Esophagus (tissue), 2 donors: ENCODE measurements around the gene TSPY9. TPM values are rescaled to one million over a fixed set of nuclear protein-coding genes. Genes with fewer than 3 reads are reported as not detected.
"Not testable (repeated sequence)": the region's sequence is repeated elsewhere in the genome, so short reads cannot be mapped to it uniquely, and the experiment has no call there.

Experiments used
- H3K27ac ChIP-seq, 2 donors: one replicate each; pipeline ENCODE4 v1.5.1; 2013; ENCODE audit warnings: low read depth in 2 of 2, mild to moderate bottlenecking in 2 of 2, inconsistent platforms in 1 of 2, low read length in 1 of 2, moderate library complexity in 1 of 2
- H3K27me3 ChIP-seq, 2 donors: one replicate each; pipeline ENCODE4 v1.6.1; 2013; ENCODE audit warnings: low read length in 2 of 2, control low read depth in 1 of 2, mild to moderate bottlenecking in 1 of 2; ENCODE audit not compliant: insufficient read depth in 2 of 2, control insufficient read depth in 1 of 2
- H3K36me3 ChIP-seq, 2 donors: one replicate each; pipeline ENCODE4 v1.6.1; 2013; ENCODE audit warnings: low read length in 1 of 2; ENCODE audit not compliant: control insufficient read depth in 2 of 2, insufficient read depth in 2 of 2
- H3K4me1 ChIP-seq, 2 donors: one replicate each; pipeline ENCODE4 v1.6.1; 2013; ENCODE audit warnings: low read length in 1 of 2; ENCODE audit not compliant: control insufficient read depth in 2 of 2, insufficient read depth in 2 of 2
- H3K4me3 ChIP-seq, 2 donors: one replicate each; pipeline ENCODE4 v1.5.1; 2013; ENCODE audit warnings: low read length in 2 of 2, mild to moderate bottlenecking in 2 of 2, low read depth in 1 of 2, moderate library complexity in 1 of 2
- H3K9me3 ChIP-seq, 2 donors: one replicate each; pipeline ENCODE4 v1.6.1; 2013; ENCODE audit warnings: mild to moderate bottlenecking in 2 of 2, low read depth in 1 of 2, low read length in 1 of 2, moderate library complexity in 1 of 2; ENCODE audit not compliant: control insufficient read depth in 2 of 2, insufficient read depth in 1 of 2
- WGBS, 2 donors: extraction: QIAGEN DNeasy Blood & Tissue Kit; methylation state at CpG; one replicate each; pipeline ENCODE4 v1.1.7; 2013; 5-methylcytosine and 5-hydroxymethylcytosine counted together
- polyA plus RNA-seq, 2 donors: library from polyadenylated mRNA; stranded (reverse); fragments of 200-250 nt; gene quantifications; one replicate each; pipeline ENCODE4 v1.2.3, GENCODE V29; 2013
- donor health status: healthy with polysubstance abuse.
- donor health status: Bipolar disorder and iron deficiency.

The TSPY9 gene, protein sequence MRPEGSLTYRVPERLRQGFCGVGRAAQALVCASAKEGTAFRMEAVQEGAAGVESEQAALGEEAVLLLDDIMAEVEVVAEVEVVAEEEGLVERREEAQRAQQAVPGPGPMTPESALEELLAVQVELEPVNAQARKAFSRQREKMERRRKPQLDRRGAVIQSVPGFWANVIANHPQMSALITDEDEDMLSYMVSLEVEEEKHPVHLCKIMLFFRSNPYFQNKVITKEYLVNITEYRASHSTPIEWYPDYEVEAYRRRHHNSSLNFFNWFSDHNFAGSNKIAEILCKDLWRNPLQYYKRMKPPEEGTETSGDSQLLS
- not detected for polyA plus RNA-seq

DNA sequence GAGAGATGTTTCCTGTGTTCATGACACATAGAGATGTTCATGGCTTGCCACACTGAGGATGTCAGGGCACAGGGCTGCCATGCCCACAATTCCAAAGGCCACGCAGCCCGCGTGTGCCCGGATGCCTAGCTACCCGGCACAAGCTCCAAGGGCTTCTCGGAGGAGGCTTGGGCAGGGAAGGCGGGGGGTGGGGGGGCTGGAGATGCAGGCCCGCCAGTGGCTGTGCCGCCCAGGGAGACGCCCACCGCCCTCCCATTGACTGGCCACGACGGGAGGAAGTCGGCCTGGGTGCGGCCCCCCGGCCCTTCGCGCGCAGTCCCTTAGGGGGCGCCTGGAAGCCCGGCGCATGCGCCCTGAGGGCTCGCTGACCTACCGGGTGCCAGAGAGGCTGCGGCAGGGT is at the start of gene TSPY9:
TSS of gene TSPY9 (plus strand) at position 301 of the 400 bp plus-strand sequence. CDS start at position 347, 46 bp downstream.
- H3K27me3 ChIP-seq, H3K9me3 ChIP-seq, H3K27ac ChIP-seq, H3K4me3 ChIP-seq, H3K4me1 ChIP-seq, H3K36me3 ChIP-seq: not testable (repeated sequence)
- WGBS, 2 donors = no CpG with 5 or more reads among the region's 26 CpGs

DNA sequence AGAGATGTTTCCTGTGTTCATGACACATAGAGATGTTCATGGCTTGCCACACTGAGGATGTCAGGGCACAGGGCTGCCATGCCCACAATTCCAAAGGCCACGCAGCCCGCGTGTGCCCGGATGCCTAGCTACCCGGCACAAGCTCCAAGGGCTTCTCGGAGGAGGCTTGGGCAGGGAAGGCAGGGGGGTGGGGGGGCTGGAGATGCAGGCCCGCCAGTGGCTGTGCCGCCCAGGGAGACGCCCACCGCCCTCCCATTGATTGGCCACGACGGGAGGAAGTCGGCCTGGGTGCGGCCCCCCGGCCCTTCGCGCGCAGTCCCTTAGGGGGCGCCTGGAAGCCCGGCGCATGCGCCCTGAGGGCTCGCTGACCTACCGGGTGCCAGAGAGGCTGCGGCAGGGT is 20.4 kb upstream of the TSPY9 start, which contains the start of gene TSPY1:
TSS of gene TSPY1 (plus strand) at position 301 of the 400 bp plus-strand sequence. CDS start at position 347, 46 bp downstream.
- not testable (repeated sequence) for H3K9me3 ChIP-seq
- 93% methylated on average over 11 of the region's 25 CpGs; no CpG with 5 or more reads in 1 of the 2 donors for WGBS, 2 donors

DNA sequence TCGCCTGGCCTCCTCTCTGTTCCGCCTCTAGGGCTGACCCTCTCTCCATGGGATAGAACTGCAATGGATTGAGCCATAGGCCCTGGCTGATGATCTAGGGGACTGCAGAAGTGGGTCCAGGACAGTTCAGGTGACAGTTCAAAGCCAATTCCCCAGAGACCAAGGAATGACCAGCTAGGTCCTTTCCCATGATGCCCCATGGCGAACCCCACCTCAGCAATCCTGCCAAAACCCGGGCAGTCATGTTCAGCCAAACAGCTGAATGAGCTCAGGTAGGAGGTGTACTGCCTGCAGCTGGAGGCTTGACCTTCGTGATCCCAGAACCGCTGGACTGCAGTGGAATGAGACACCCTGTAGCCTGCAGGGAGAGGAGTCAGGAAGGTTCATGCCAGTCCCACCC is 17.3 kb downstream of the TSPY9 start:
- H3K36me3 ChIP-seq, H3K4me3 ChIP-seq, H3K27me3 ChIP-seq, H3K9me3 ChIP-seq, H3K4me1 ChIP-seq, H3K27ac ChIP-seq: not testable (repeated sequence)
- WGBS, 2 donors = 45 to 68% methylated on average over 2 of the region's 6 CpGs

More for the DNA sequence above, 20.4 kb upstream of the TSPY9 start, which contains the start of gene TSPY1:
- H3K4me1 ChIP-seq, H3K36me3 ChIP-seq, H3K27ac ChIP-seq, H3K4me3 ChIP-seq, H3K27me3 ChIP-seq: not testable (repeated sequence)

DNA sequence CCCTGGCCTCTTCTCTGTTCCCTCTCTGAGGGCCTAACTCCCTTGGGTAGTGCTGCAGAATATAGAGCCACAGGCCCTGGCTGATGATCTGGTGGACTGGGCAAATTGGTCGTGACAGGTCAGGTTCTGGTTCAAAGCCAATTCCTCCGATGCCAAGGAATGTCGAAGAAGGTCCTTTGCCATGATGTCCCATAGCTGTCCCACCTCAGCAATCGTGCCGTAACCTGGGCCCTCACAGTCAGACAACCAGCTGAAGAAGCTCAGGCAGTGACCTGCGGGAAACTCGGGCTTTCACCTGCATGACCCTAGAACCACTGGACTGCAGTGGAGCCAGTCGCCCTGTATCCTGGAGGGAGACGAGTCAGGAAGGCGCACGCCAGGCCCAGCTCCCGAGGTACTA is 29.2 kb downstream of the TSPY9 start:
- H3K4me3 ChIP-seq, H3K36me3 ChIP-seq, H3K4me1 ChIP-seq, H3K27ac ChIP-seq, H3K27me3 ChIP-seq, H3K9me3 ChIP-seq: not testable (repeated sequence)
- WGBS, 2 donors = 86% methylated on average over 4 to 7 of the region's 12 CpGs

DNA sequence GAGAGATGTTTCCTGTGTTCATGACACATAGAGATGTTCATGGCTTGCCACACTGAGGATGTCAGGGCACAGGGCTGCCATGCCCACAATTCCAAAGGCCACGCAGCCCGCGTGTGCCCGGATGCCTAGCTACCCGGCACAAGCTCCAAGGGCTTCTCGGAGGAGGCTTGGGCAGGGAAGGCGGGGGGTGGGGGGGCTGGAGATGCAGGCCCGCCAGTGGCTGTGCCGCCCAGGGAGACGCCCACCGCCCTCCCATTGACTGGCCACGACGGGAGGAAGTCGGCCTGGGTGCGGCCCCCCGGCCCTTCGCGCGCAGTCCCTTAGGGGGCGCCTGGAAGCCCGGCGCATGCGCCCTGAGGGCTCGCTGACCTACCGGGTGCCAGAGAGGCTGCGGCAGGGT is 40.5 kb downstream of the TSPY9 start, which contains the start of gene TSPY10:
TSS of gene TSPY10 (plus strand) at position 301 of the 400 bp plus-strand sequence. CDS start at position 347, 46 bp downstream.
- not testable (repeated sequence) for H3K27ac ChIP-seq, H3K4me3 ChIP-seq, H3K4me1 ChIP-seq, H3K27me3 ChIP-seq, H3K9me3 ChIP-seq, H3K36me3 ChIP-seq
- WGBS, 2 donors = no CpG with 5 or more reads among the region's 26 CpGs

Other genes starting within 250 kb of the TSPY9 start
- not detected for gene TSPY4, start 149.8 kb upstream of the TSPY9 start, polyA plus RNA-seq
- not detected for gene TSPY8, start 129.5 kb upstream of the TSPY9 start, polyA plus RNA-seq
- not detected for gene TSPY3, start 88.8 kb upstream of the TSPY9 start, polyA plus RNA-seq
- not detected for gene TSPY1, start 20.3 kb upstream of the TSPY9 start, polyA plus RNA-seq
- not detected for gene TSPY10, start 40.6 kb downstream of the TSPY9 start, polyA plus RNA-seq